Activated CD8-positive, alpha-beta T cell treated with anti-CD3 and anti-CD28 coated beads for 36 hours (primary cell): ENCODE data around the gene ZFYVE28. TPM values are rescaled to one million over a fixed set of nuclear protein-coding genes. Genes with fewer than 3 reads are reported as not detected.
A peak's percentile ranks its signal among the peaks of the same experiment; 100 is the strongest.

Experiments used
- ATAC-seq: fragments of 200-7000 bp; cut with Tn5 transposase; one replicate; pipeline ENCODE4 v1.10.0; 2021; ENCODE audit warnings: mild to moderate bottlenecking, moderate library complexity
- CTCF ChIA-PET: fragments of 350-600 bp; sonication (Branson Sonifier 250); formaldehyde crosslinking; loops from one replicate; lab custom pipeline; 2021; ENCODE audit warnings: antibody characterized with exemption; lab: Charles Lee
- POLR2A ChIA-PET: fragments of 350-600 bp; sonication (Branson Sonifier 250); formaldehyde crosslinking; loops from one replicate; lab custom pipeline; 2021; ENCODE audit warnings: antibody characterized with exemption; lab: Charles Lee
- DNase-seq: peaks from one replicate; pipeline ENCODE4 v3.0.0-alpha.2; 2020
- H3K27ac Mint-ChIP-seq: one replicate; pipeline ENCODE4 v1.8.0; 2021; ENCODE audit warnings: mild to moderate bottlenecking, mixed read lengths
- H3K27me3 Mint-ChIP-seq: one replicate; pipeline ENCODE4 v1.8.0; 2021; ENCODE audit warnings: mixed read lengths
- H3K36me3 Mint-ChIP-seq: one replicate; pipeline ENCODE4 v1.8.0; 2021; ENCODE audit warnings: low read depth, mixed read lengths
- H3K4me1 Mint-ChIP-seq: one replicate; pipeline ENCODE4 v1.8.0; 2021; ENCODE audit warnings: low read depth, mixed read lengths
- H3K4me3 Mint-ChIP-seq: one replicate; pipeline ENCODE4 v1.8.0; 2021; ENCODE audit warnings: mild to moderate bottlenecking, moderate library complexity, mixed read lengths
- H3K9me3 Mint-ChIP-seq: one replicate; pipeline ENCODE4 v1.8.0; 2021; ENCODE audit warnings: mixed read lengths
- intact Hi-C: fragments of 100-400 bp; cut with micrococcal nuclease; formaldehyde crosslinking; loops from one replicate; pipeline ENCODE4 v1.10.0; 2022
- total RNA-seq, 2 experiments: library from RNA; stranded (reverse); gene quantifications; one replicate each; pipeline ENCODE4 v1.2.3, GENCODE V29; 2021
- TF ChIP-seq, protein P1 (sequence below): fragments of 200-600 bp; IDR thresholded peaks from one replicate; pipeline ENCODE4 v1.8.0; 2022; ENCODE audit warnings: antibody characterized with exemption, mild to moderate bottlenecking

ZFYVE28 gene
- total RNA-seq, 2 experiments from 2014 or later = 4.9 to 7.0 TPM

DNA sequence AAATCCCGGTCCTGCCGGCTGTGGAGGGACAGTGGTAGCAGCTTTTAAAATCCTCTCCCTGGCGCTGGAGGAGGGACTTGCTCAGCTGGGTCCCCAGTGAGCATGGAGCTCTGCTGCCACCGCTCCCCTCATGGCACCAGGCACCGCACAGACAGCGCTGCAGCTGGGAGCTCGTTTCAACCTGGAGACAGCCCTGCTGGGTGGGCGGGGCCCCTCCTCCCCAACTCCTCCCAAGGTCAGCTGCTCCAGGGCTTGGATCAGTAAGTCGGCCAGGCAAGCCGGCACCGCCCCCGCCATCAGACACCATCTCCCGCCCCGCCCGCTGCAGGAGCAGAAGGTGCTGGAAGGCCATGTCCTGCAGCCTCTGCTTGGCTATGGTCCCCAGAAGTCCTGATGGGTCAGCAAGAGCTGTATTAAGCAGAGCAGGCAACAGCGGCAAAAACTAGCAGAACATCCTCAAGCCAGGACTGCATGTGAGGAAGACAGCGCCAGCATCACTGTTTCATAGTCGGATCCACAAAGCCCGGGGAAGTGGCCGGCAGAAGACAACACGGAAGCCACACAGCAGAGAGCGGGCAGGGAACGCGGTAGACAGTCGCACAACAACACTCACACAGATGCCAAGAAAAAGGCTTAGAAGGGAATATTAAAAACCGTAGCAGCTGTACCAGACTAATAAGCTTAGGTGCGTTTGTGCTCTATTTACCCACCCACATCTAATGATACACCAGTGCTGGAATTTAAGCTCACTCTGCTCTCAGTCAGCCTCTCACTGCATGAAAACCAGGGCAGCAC is 16.2 kb downstream of the ZFYVE28 start:
- ATAC-seq = peak; percentile 71
- H3K36me3 Mint-ChIP-seq = no peaks in the 10 kb centered on the region
- peaks cover 20% of the 10 kb centered on the region for H3K4me1 Mint-ChIP-seq
- ChIA-PET POLR2A (interaction anchor here (1.9 kb wide), 1 partner anchor 12 kb away, joined by 22 read pairs; no protein-coding TSS in a partner anchor), CTCF (interaction anchor here (0.8 to 1.9 kb wide), 4 partner anchors 10 to 182 kb away, joined by 3 to 7 read pairs (median 4); partner anchors contain the start of genes CFAP99 and ZFYVE28)
- intact Hi-C loops = no loop called here
- H3K9me3 Mint-ChIP-seq = no peaks in the 10 kb centered on the region
- no peak overlapping the region for H3K27ac Mint-ChIP-seq
- TF ChIP-seq, protein P1, sequence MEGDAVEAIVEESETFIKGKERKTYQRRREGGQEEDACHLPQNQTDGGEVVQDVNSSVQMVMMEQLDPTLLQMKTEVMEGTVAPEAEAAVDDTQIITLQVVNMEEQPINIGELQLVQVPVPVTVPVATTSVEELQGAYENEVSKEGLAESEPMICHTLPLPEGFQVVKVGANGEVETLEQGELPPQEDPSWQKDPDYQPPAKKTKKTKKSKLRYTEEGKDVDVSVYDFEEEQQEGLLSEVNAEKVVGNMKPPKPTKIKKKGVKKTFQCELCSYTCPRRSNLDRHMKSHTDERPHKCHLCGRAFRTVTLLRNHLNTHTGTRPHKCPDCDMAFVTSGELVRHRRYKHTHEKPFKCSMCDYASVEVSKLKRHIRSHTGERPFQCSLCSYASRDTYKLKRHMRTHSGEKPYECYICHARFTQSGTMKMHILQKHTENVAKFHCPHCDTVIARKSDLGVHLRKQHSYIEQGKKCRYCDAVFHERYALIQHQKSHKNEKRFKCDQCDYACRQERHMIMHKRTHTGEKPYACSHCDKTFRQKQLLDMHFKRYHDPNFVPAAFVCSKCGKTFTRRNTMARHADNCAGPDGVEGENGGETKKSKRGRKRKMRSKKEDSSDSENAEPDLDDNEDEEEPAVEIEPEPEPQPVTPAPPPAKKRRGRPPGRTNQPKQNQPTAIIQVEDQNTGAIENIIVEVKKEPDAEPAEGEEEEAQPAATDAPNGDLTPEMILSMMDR = no peak
- H3K27me3 Mint-ChIP-seq = peaks cover 2% of the 10 kb centered on the region
- H3K4me3 Mint-ChIP-seq = peak overlapping the region; percentile 55
- peak; percentile 50 for DNase-seq

DNA sequence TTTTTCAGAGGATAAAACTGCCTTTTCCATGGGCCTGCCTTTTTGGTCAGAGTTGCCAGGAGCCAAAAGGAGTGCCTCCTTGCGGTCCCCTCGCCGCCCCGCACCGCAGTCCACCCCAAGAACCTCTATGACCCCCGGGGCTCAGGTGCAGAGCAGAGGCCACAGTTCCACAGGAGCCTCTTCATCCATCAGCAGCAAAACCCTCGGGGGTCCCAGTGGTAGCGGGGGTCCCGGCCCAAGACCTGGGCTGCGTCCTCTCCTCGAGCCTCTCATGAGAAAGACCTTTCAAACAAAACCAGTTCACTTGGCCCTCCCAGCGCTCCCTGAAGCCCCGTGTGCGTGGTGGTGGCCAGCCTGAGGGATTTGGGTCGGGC is 16.8 kb downstream of the ZFYVE28 start:
- TF ChIP-seq, protein P1 = no peak
- H3K27ac Mint-ChIP-seq = no peak overlapping the region
- H3K4me1 Mint-ChIP-seq = peaks cover 15% of the 10 kb centered on the region
- DNase-seq = no peak
- intact Hi-C loops = no loop called here
- H3K4me3 Mint-ChIP-seq = peak overlapping the region; percentile 55
- H3K27me3 Mint-ChIP-seq = peaks cover 2% of the 10 kb centered on the region
- POLR2A ChIA-PET = interaction anchor here (1.9 kb wide), 1 partner anchor 12 kb away, joined by 22 read pairs; no protein-coding TSS in a partner anchor
- no peaks in the 10 kb centered on the region for H3K9me3 Mint-ChIP-seq
- CTCF ChIA-PET = interaction anchor here (0.8 to 1.8 kb wide), 3 partner anchors 11 to 182 kb away, joined by 3 to 7 read pairs (median 4); no protein-coding TSS in a partner anchor
- peak; percentile 24 for ATAC-seq
- H3K36me3 Mint-ChIP-seq = no peaks in the 10 kb centered on the region

DNA sequence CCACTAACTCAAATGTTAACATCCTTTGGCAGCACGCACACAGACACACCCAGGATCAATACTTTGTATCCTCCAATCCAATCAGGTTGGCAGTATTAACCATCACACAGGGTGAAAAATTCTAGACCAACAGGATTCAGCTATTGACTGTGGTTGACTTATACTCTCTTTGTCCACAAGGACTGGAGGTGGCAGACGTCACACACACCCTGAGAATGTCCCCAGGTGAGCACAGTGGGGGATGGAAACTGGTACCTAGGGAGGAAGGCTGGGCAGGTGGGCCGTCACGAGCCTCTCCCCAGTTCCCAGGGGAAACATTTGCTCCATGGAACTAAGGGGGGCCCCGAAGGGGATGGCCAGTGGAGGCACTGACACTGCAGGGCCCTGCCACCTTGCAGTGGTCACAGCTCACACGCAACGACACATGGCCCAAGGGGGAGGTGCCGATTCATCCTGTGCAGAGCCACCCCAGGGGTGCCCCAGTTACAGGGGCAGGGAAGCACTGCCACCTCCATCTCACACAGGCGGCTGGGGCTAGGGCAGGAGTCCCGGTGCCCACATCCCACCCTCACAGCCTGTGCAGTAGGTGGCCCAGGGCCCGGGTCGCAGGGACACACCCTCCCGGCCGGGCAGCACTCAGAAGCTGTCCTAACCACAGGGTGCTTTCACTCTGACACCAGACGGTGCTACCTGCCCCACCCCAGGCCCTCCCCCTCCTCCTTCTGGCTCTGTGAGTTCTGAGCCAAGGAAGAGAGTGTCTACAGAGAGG is 17.4 kb downstream of the ZFYVE28 start:
- TF ChIP-seq, protein P1 = no peak
- Mint-ChIP-seq H3K4me3 (no peak overlapping the region), H3K4me1 (peaks cover 15% of the 10 kb centered on the region), H3K27ac (no peak overlapping the region), H3K9me3 (no peaks in the 10 kb centered on the region), H3K36me3 (no peaks in the 10 kb centered on the region), H3K27me3 (peaks cover 2% of the 10 kb centered on the region)
- intact Hi-C loops = no loop called here
- DNase-seq (peak; percentile 35), ATAC-seq (peak; percentile 41)
- ChIA-PET CTCF (interaction anchor here (0.7 to 1.5 kb wide), 3 partner anchors 12 to 181 kb away, joined by 3 to 4 read pairs (median 4); no protein-coding TSS in a partner anchor), POLR2A (interaction anchor here (1.1 to 1.9 kb wide), 2 partner anchors 13 to 18 kb away, joined by 3 to 22 read pairs; partner anchors contain the start of gene CFAP99)

DNA sequence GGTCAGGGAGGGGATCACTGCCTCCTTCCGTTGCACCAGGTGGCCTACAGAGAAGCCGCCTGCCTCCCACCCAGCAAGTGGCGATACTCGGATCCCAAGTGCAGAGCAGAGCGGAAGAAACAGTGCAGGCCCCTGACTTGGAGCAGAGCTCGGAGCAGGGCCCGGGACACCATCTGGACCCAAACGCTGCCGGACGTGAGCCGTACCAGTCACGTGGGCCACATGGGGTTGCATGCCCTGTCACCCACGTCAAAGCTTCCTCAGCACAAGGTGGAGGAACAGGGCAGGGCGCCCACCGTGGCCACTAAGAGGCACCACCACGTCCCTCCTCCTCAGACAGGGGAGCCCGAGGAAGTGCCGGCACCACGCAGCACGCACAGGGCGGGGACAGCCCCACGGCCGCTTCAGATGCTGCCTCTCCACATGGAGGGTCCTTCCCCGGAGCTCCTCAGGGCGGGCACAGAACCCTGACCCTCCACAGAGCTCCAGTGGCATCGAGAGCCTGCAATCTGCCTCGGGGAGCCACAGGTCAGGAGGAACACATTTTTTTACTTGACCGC is 18.7 kb downstream of the ZFYVE28 start:
- Mint-ChIP-seq H3K4me3 (no peak overlapping the region), H3K9me3 (no peaks in the 10 kb centered on the region), H3K36me3 (no peaks in the 10 kb centered on the region), H3K4me1 (peaks cover 15% of the 10 kb centered on the region), H3K27ac (no peak overlapping the region), H3K27me3 (peaks cover 2% of the 10 kb centered on the region)
- no peak for DNase-seq
- ChIA-PET CTCF (interaction anchor here (1.5 kb wide), 1 partner anchor 34 kb away, joined by 5 read pairs; no protein-coding TSS in a partner anchor), POLR2A (interaction anchor here (0.7 to 1.1 kb wide), 2 partner anchors 20 to 515 kb away, joined by 3 read pairs; partner anchors contain the start of gene CFAP99)
- no peak for ATAC-seq
- TF ChIP-seq, protein P1 = no peak
- intact Hi-C loops = no loop called here
